ENCODE data around the gene PPP4C.
A peak's percentile ranks its signal among the peaks of the same experiment; 100 is the strongest.
"Not testable (repeated sequence)": the region's sequence is repeated elsewhere in the genome, so short reads cannot be mapped to it uniquely, and the experiment has no call there.

Gene PPP4C

GRCh38 chr16:30075503-30076275 lies at the start of gene PPP4C:
TSS of gene PPP4C (plus strand) at chr16:30075994. CDS start at chr16:30076378, 384 bp downstream.
- DNase-seq (ENCODE audit: low spot score), result peak; percentile 90

- DNase-seq (ENCODE audit: low spot score), result no peak
Measured at GRCh38 chr16:30026449-30026848, 49.3 kb upstream of the PPP4C start.

- DNase-seq (ENCODE audit: low spot score), result no peak
Measured at GRCh38 chr16:30027588-30028437, 48.0 kb upstream of the PPP4C start.

GRCh38 chr16:30028438-30029076 lies 47.2 kb upstream of the PPP4C start:
- DNase-seq (ENCODE audit: low spot score), result no peak

GRCh38 chr16:30030011-30030685 lies 45.6 kb upstream of the PPP4C start:
- DNase-seq (ENCODE audit: low spot score), result no peak

- no peak for DNase-seq (ENCODE audit: low spot score)
Measured at GRCh38 chr16:30030841-30031413, 44.9 kb upstream of the PPP4C start, which contains the start of gene TLCD3B. TSS of gene TLCD3B (minus strand) at chr16:30031271. CDS start at chr16:30030527, 744 bp downstream.

- no peak for DNase-seq (ENCODE audit: low spot score)
Measured at GRCh38 chr16:30031477-30031918, 44.3 kb upstream of the PPP4C start.

- DNase-seq (ENCODE audit: low spot score), result no peak
Measured at GRCh38 chr16:30032083-30032819, 43.5 kb upstream of the PPP4C start.

GRCh38 chr16:30033270-30033669 lies 42.5 kb upstream of the PPP4C start:
- no peak for DNase-seq (ENCODE audit: low spot score)

- no peak for DNase-seq (ENCODE audit: low spot score)
Measured at GRCh38 chr16:30040221-30040620, 35.6 kb upstream of the PPP4C start.

GRCh38 chr16:30040690-30041089 lies 35.1 kb upstream of the PPP4C start:
- DNase-seq (ENCODE audit: low spot score), result not testable (repeated sequence)

- no peak for DNase-seq (ENCODE audit: low spot score)
Measured at GRCh38 chr16:30041841-30042240, 34.0 kb upstream of the PPP4C start.

GRCh38 chr16:30046178-30046577 lies 29.6 kb upstream of the PPP4C start:
- no peak for DNase-seq (ENCODE audit: low spot score)

- no peak for DNase-seq (ENCODE audit: low spot score)
Measured at GRCh38 chr16:30046588-30046987, 29.2 kb upstream of the PPP4C start.

GRCh38 chr16:30049871-30050270 lies 25.9 kb upstream of the PPP4C start:
- DNase-seq (ENCODE audit: low spot score), result no peak

- DNase-seq (ENCODE audit: low spot score), result no peak
Measured at GRCh38 chr16:30051518-30051917, 24.3 kb upstream of the PPP4C start.

GRCh38 chr16:30052671-30053372 lies 23.0 kb upstream of the PPP4C start:
- DNase-seq (ENCODE audit: low spot score), result peak; percentile 97

- no peak for DNase-seq (ENCODE audit: low spot score)
Measured at GRCh38 chr16:30053376-30054015, 22.3 kb upstream of the PPP4C start.

GRCh38 chr16:30054451-30054850 lies 21.3 kb upstream of the PPP4C start:
- no peak for DNase-seq (ENCODE audit: low spot score)

All from left forelimb (tissue), 1 donor.